H9 (cell line): Measurements from ENCODE around the gene ZBTB20. TPM values are rescaled to one million over a fixed set of nuclear protein-coding genes. Genes with fewer than 3 reads are reported as not detected.

ENCODE experiments used
- DNase-seq: peaks from one replicate; pipeline ENCODE4 v3.0.0-alpha.2; 2017
- H2AFZ ChIP-seq: one replicate; pipeline ENCODE4 v1.6.1; 2013; ENCODE audit warnings: mild to moderate bottlenecking, low read length, control low read depth, moderate library complexity
- H2AK5ac ChIP-seq: 2 replicates; pipeline ENCODE4 v1.6.1; 2013; ENCODE audit warnings: low read length, control low read depth, mixed read lengths; ENCODE audit not compliant: insufficient read length
- H2BK120ac ChIP-seq: one replicate; pipeline ENCODE4 v1.6.1; 2013; ENCODE audit warnings: low read depth, mild to moderate bottlenecking, low read length, control low read depth, inconsistent platforms; ENCODE audit not compliant: poor library complexity, severe bottlenecking
- H2BK12ac ChIP-seq: 2 replicates; pipeline ENCODE4 v1.6.1; 2013; ENCODE audit warnings: low read length, control low read depth, mixed read lengths, low read depth; ENCODE audit not compliant: insufficient read length
- H2BK15ac ChIP-seq: 2 replicates; pipeline ENCODE4 v1.6.1; 2013; ENCODE audit warnings: low read depth, low read length, control low read depth
- H2BK20ac ChIP-seq: one replicate; pipeline ENCODE4 v1.6.1; 2013; ENCODE audit warnings: low read depth, mild to moderate bottlenecking, low read length, control low read depth, inconsistent platforms; ENCODE audit not compliant: poor library complexity, severe bottlenecking
- H2BK5ac ChIP-seq: 2 replicates; pipeline ENCODE4 v1.6.1; 2013; ENCODE audit warnings: low read length, control low read depth, mixed read lengths; ENCODE audit not compliant: insufficient read length
- H3K14ac ChIP-seq: 2 replicates; pipeline ENCODE4 v1.6.1; 2013; ENCODE audit warnings: low read length, control low read depth; ENCODE audit not compliant: insufficient read depth
- H3K18ac ChIP-seq: 2 replicates; pipeline ENCODE4 v1.6.1; 2013; ENCODE audit warnings: low read depth, mild to moderate bottlenecking, mixed read lengths, low read length, control low read depth; ENCODE audit not compliant: insufficient read length
- H3K23ac ChIP-seq: 2 replicates; pipeline ENCODE4 v1.6.1; 2013; ENCODE audit warnings: low read length, control low read depth, mixed read lengths, low read depth; ENCODE audit not compliant: insufficient read length
- H3K23me2 ChIP-seq: 2 replicates; pipeline ENCODE4 v1.6.1; 2013; ENCODE audit warnings: low read depth, mild to moderate bottlenecking, mixed read lengths, low read length, control low read depth; ENCODE audit not compliant: insufficient read length, poor library complexity, severe bottlenecking
- H3K27ac ChIP-seq: 2 replicates; pipeline ENCODE4 v1.5.1; 2013; ENCODE audit warnings: low read length, control low read depth, mixed read lengths, low read depth; ENCODE audit not compliant: insufficient read length
- H3K27me3 ChIP-seq: 2 replicates; pipeline ENCODE4 v1.6.1; 2013; ENCODE audit warnings: low read length, control low read depth, inconsistent platforms; ENCODE audit not compliant: insufficient read depth
- H3K4ac ChIP-seq: 2 replicates; pipeline ENCODE4 v1.6.1; 2013; ENCODE audit warnings: low read depth, mild to moderate bottlenecking, control low read depth, inconsistent platforms, low read length, moderate library complexity
- H3K4me1 ChIP-seq: 2 replicates; pipeline ENCODE4 v1.6.1; 2013; ENCODE audit warnings: low read length, control low read depth, inconsistent platforms; ENCODE audit not compliant: insufficient read depth
- H3K4me2 ChIP-seq: 2 replicates; pipeline ENCODE4 v1.6.1; 2013; ENCODE audit warnings: low read length, control low read depth, mixed read lengths; ENCODE audit not compliant: insufficient read length, insufficient read depth
- H3K56ac ChIP-seq: 2 replicates; pipeline ENCODE4 v1.6.1; 2013; ENCODE audit warnings: low read depth, mild to moderate bottlenecking, mixed read lengths, low read length, control low read depth; ENCODE audit not compliant: insufficient read length
- H3K79me1 ChIP-seq: 2 replicates; pipeline ENCODE4 v1.6.1; 2013; ENCODE audit warnings: low read depth, mild to moderate bottlenecking, moderate library complexity, low read length, control low read depth, inconsistent platforms; ENCODE audit not compliant: insufficient read depth, poor library complexity, severe bottlenecking
- H3K79me2 ChIP-seq: 2 replicates; pipeline ENCODE4 v1.6.1; 2013; ENCODE audit warnings: low read length, control low read depth, inconsistent platforms; ENCODE audit not compliant: insufficient read depth
- H3K9ac ChIP-seq: 2 replicates; pipeline ENCODE4 v1.6.1; 2013; ENCODE audit warnings: low read length, control low read depth, mixed read lengths; ENCODE audit not compliant: insufficient read length; ENCODE audit errors: extremely low read depth
- H3K9me3 ChIP-seq: one replicate; pipeline ENCODE4 v1.6.1; 2013; ENCODE audit warnings: low read depth, low read length, inconsistent platforms; ENCODE audit not compliant: control insufficient read depth
- H3T11ph ChIP-seq: one replicate; pipeline ENCODE4 v1.6.1; 2013; ENCODE audit warnings: mild to moderate bottlenecking, low read length, control low read depth, inconsistent platforms
- H4K20me1 ChIP-seq: one replicate; pipeline ENCODE4 v1.6.1; 2013; ENCODE audit not compliant: control insufficient read depth, insufficient read length, insufficient read depth
- H4K5ac ChIP-seq: 2 replicates; pipeline ENCODE4 v1.6.1; 2013; ENCODE audit warnings: low read depth, mild to moderate bottlenecking, mixed read lengths, low read length, control low read depth; ENCODE audit not compliant: insufficient read length
- H4K8ac ChIP-seq: replicated peaks from 2 replicates; pipeline ENCODE4 v1.6.1; 2013; ENCODE audit warnings: low read length, control low read depth, mixed read lengths, low read depth; ENCODE audit not compliant: insufficient read length
- H4K91ac ChIP-seq: 2 replicates; pipeline ENCODE4 v1.6.1; 2013; ENCODE audit warnings: low read depth, mild to moderate bottlenecking, moderate library complexity, mixed read lengths, low read length, control low read depth; ENCODE audit not compliant: insufficient read length
- H3K27ac Mint-ChIP-seq, 3 experiments: 2 replicates in 2 of 3; 3 replicates in 1 of 3; pipeline ENCODE4 v1.8.0; 2020 to 2021; ENCODE audit warnings: mixed read lengths in 3 of 3, mild to moderate bottlenecking in 1 of 3, moderate library complexity in 1 of 3
- H3K27me3 Mint-ChIP-seq: 2 replicates; pipeline ENCODE4 v1.8.0; 2021; ENCODE audit warnings: low read depth, mild to moderate bottlenecking, moderate library complexity, mixed read lengths
- H3K36me3 Mint-ChIP-seq, 3 experiments: 2 replicates in 2 of 3; 3 replicates in 1 of 3; pipeline ENCODE4 v1.8.0; 2020 to 2021; ENCODE audit warnings: low read depth in 3 of 3, mixed read lengths in 3 of 3; ENCODE audit not compliant: insufficient read depth in 1 of 3
- H3K4me1 Mint-ChIP-seq, 2 experiments: 2 replicates each; pipeline ENCODE4 v1.8.0; 2020; ENCODE audit warnings: mixed read lengths in 2 of 2
- H3K4me3 Mint-ChIP-seq, 2 experiments: 2 replicates in 1 of 2; 3 replicates in 1 of 2; pipeline ENCODE4 v1.8.0; 2020 to 2021; ENCODE audit warnings: mild to moderate bottlenecking in 2 of 2, mixed read lengths in 2 of 2, moderate library complexity in 1 of 2
- H3K9me3 Mint-ChIP-seq, 2 experiments: 2 replicates in 1 of 2; 3 replicates in 1 of 2; pipeline ENCODE4 v1.8.0; 2020; ENCODE audit warnings: mild to moderate bottlenecking in 2 of 2, mixed read lengths in 2 of 2, moderate library complexity in 1 of 2
- CTCF ChIP-seq: fragments of 200-600 bp; sonication (generic); conservative IDR thresholded peaks from 3 replicates; pipeline ENCODE4 v1.8.0; 2021; ENCODE audit warnings: antibody characterized with exemption, mild to moderate bottlenecking
- WGBS: extraction: QIAGEN DNeasy Blood & Tissue Kit; methylation state at CpG from one replicate; pipeline ENCODE4 v1.1.7; 2013; ENCODE audit warnings: missing lambda C conversion rate, low lambda C conversion rate, mixed read lengths; ENCODE audit not compliant: insufficient read length; ENCODE audit errors: extremely low coverage; 5-methylcytosine and 5-hydroxymethylcytosine counted together
- total RNA-seq: library from RNA; stranded (reverse); gene quantifications from 2 replicates; pipeline ENCODE4 v1.2.1, GENCODE V29; 2021

The ZBTB20 gene
- total RNA-seq, 1 experiment from 2014 or later: 0.70 TPM

DNA sequence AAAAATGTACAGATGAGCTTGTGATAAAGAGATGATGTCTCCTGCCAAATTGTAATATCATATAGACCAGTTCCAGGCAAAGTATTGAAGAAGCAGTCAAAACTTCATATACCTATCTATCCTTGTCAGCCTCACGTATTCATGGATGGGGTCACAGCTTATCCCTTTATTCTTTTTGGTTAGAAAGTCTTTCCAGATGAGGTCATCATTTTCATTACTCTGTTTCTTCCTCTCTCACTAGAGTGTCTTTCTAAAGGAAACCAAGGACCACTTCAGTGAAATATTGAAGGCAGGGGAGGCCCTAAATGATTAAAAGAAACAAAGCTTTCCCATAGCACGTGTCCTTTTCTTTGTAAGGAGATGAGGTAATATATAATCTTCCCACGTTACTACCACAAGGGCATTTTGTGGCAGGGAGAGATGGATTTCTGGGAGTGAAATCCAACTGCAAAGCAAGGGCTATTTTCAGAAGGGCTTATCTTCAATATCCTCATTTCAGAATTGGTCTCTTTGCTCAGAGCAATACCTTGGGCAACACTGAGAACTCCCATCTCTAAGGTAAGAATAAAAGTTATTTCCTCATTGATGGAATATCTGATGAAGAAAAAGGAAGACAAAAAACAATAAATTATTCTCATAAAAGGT, 593.0 kb downstream of the ZBTB20 start:
- Histone ChIP-seq H2AK5ac (no peak overlapping the region), H3K9me3 (no peaks in the 10 kb centered on the region), H4K20me1 (no peaks in the 10 kb centered on the region), H3K4me2 (no peak overlapping the region), H3K9ac (no peak overlapping the region), H3K23me2 (no peaks in the 10 kb centered on the region), H2BK15ac (no peak overlapping the region), H2AFZ (no peak overlapping the region), H4K5ac (no peak overlapping the region), H2BK120ac (no peak overlapping the region), H4K91ac (no peak overlapping the region), H3K27ac (no peak overlapping the region), H2BK20ac (no peak overlapping the region), H3K23ac (no peak overlapping the region), H3K79me2 (no peaks in the 10 kb centered on the region), H3K14ac (no peak overlapping the region), H3T11ph (no peak overlapping the region), H3K79me1 (no peaks in the 10 kb centered on the region), H2BK12ac (no peak overlapping the region), H2BK5ac (no peak overlapping the region), H3K18ac (no peak overlapping the region), H3K4ac (no peak overlapping the region), H3K4me1 (no peaks in the 10 kb centered on the region), H3K27me3 (no peaks in the 10 kb centered on the region), H3K56ac (no peak overlapping the region), H4K8ac (no peak overlapping the region)
- no peaks in the 10 kb centered on the region for H3K36me3 Mint-ChIP-seq
- H3K4me3 Mint-ChIP-seq: no peak overlapping the region
- H3K27me3 Mint-ChIP-seq: no peaks in the 10 kb centered on the region
- DNase-seq: no peak
- H3K4me1 Mint-ChIP-seq: no peaks in the 10 kb centered on the region
- TF ChIP-seq CTCF: no peak
- no CpG with 5 or more reads among the region's 3 CpGs for WGBS
- H3K27ac Mint-ChIP-seq: no peak overlapping the region
- no peaks in the 10 kb centered on the region for H3K9me3 Mint-ChIP-seq
